HepG2 (cell line): ENCODE data around the gene DNAJB11. TPM values are rescaled to one million over a fixed set of nuclear protein-coding genes. Genes with fewer than 3 reads are reported as not detected.

Experiments
- BRD4 ChIP-seq: sonication (generic); formaldehyde crosslinking; IDR thresholded peaks from 2 replicates; pipeline ENCODE4 v1.4.0; 2020; ENCODE audit warnings: missing genetic modification reagents
- HMG20A ChIP-seq: IDR thresholded peaks from 2 replicates; pipeline ENCODE4 v1.6.1; 2016; ENCODE audit warnings: borderline replicate concordance
- IRF2 ChIP-seq: IDR thresholded peaks from 2 replicates; pipeline ENCODE4 v1.6.1; 2018; ENCODE audit warnings: missing genetic modification reagents, missing compliant biosample characterization
- NR2C2 ChIP-seq: sonication (generic); formaldehyde crosslinking; IDR thresholded peaks from 2 replicates; pipeline ENCODE4 v1.4.0; 2020; ENCODE audit warnings: missing genetic modification reagents, mild to moderate bottlenecking, moderate library complexity, borderline replicate concordance
- ONECUT2 ChIP-seq: sonication (generic); formaldehyde crosslinking; IDR thresholded peaks from 2 replicates; pipeline ENCODE4 v1.4.0; 2020; ENCODE audit warnings: missing genetic modification reagents
- STAT5B ChIP-seq: sonication (generic); formaldehyde crosslinking; IDR thresholded peaks from 2 replicates; pipeline ENCODE4 v1.4.0; 2020; ENCODE audit warnings: missing genetic modification reagents
- TOE1 ChIP-seq: sonication (generic); formaldehyde crosslinking; IDR thresholded peaks from 2 replicates; pipeline ENCODE4 v1.4.0; 2020; ENCODE audit warnings: mild to moderate bottlenecking, missing genetic modification reagents
- ZBTB7A ChIP-seq: sonication (generic); formaldehyde crosslinking; IDR thresholded peaks from 2 replicates; pipeline ENCODE4 v1.8.0; 2022; ENCODE audit warnings: mild to moderate bottlenecking, missing genetic modification reagents
- ZNF326 ChIP-seq: sonication (generic); formaldehyde crosslinking; IDR thresholded peaks from 2 replicates; pipeline ENCODE4 v1.4.0; 2020; ENCODE audit warnings: missing genetic modification reagents, borderline replicate concordance
- ZNF367 ChIP-seq: sonication (generic); formaldehyde crosslinking; IDR thresholded peaks from 2 replicates; pipeline ENCODE4 v1.4.0; 2020; ENCODE audit warnings: missing genetic modification reagents, borderline replicate concordance
- ZNF530 ChIP-seq: sonication (generic); formaldehyde crosslinking; IDR thresholded peaks from 2 replicates; pipeline ENCODE4 v1.5.0; 2020; ENCODE audit warnings: low read depth, mild to moderate bottlenecking, missing genetic modification reagents
- ZNF577 ChIP-seq: sonication (generic); formaldehyde crosslinking; IDR thresholded peaks from 2 replicates; pipeline ENCODE4 v1.4.0; 2020; ENCODE audit warnings: mild to moderate bottlenecking, low read depth, missing genetic modification reagents, borderline replicate concordance
- ZNF672 ChIP-seq: sonication (generic); formaldehyde crosslinking; IDR thresholded peaks from 2 replicates; pipeline ENCODE4 v1.8.1; 2022; ENCODE audit warnings: missing genetic modification reagents
- ZNF770 ChIP-seq: sonication (generic); formaldehyde crosslinking; IDR thresholded peaks from 2 replicates; pipeline ENCODE4 v1.5.0; 2020; ENCODE audit warnings: mild to moderate bottlenecking, missing genetic modification reagents
- polyA plus RNA-seq, 8 experiments: library from polyadenylated mRNA; depleted of rRNA in 3 of 8; stranded (reverse) in 7 of 8; unstranded in 1 of 8; fragments of >200 nt; fragmentation: Illumina TruSeq in 4 of 8; extraction: Trizol in 4 of 8; gene quantifications; 2 replicates each; pipeline versions ENCODE4 v1.2.1 to v1.2.3, GENCODE V29; 2011 to 2016; ENCODE audit warnings: low read depth in 4 of 8, missing spikeins in 1 of 8, mixed read lengths in 1 of 8; ENCODE audit not compliant: insufficient read depth in 1 of 8
- total RNA-seq, 5 experiments: library from RNA; depleted of rRNA; stranded (reverse); fragments of >200 nt; fragmentation: Illumina TruSeq; extraction: Trizol; gene quantifications; 2 replicates each; pipeline ENCODE4 v1.2.3, GENCODE V29; 2016; ENCODE audit warnings: low read depth in 1 of 5
- TF ChIP-seq, protein P1 (sequence below): sonication (generic); formaldehyde crosslinking; IDR thresholded peaks from 2 replicates; pipeline ENCODE4 v1.4.0; 2020; ENCODE audit warnings: missing genetic modification reagents
- TF ChIP-seq, protein P2 (sequence below): sonication (generic); formaldehyde crosslinking; IDR thresholded peaks from 2 replicates; pipeline ENCODE4 v1.9.0; 2022; ENCODE audit warnings: low read depth, missing genetic modification reagents

The DNAJB11 gene
- total and polyA plus RNA-seq, 2 of the 13 experiments (the other 11 are each of a cell fraction or from before 2014, with no cell fraction given) = 41.0 to 132 TPM

GRCh38 chr3:186594591-186595113, 24.1 kb downstream of the DNAJB11 start (continued):
- no peak for TF ChIP-seq ZNF672 (CRISPR knock-in tag)
- no peak for TF ChIP-seq TOE1 (CRISPR knock-in tag)
- no peak for TF ChIP-seq ZNF530
- no peak for TF ChIP-seq ZNF367 (CRISPR knock-in tag)
- no peak for TF ChIP-seq ZBTB7A (CRISPR knock-in tag)
- TF ChIP-seq ZNF770 (CRISPR knock-in tag) = no peak
- TF ChIP-seq BRD4 (CRISPR knock-in tag) = 0 out of 2 replicates have a peak, but pooled peaks have one; percentile 68
- TF ChIP-seq STAT5B (CRISPR knock-in tag) = no peak
- TF ChIP-seq, protein P1, sequence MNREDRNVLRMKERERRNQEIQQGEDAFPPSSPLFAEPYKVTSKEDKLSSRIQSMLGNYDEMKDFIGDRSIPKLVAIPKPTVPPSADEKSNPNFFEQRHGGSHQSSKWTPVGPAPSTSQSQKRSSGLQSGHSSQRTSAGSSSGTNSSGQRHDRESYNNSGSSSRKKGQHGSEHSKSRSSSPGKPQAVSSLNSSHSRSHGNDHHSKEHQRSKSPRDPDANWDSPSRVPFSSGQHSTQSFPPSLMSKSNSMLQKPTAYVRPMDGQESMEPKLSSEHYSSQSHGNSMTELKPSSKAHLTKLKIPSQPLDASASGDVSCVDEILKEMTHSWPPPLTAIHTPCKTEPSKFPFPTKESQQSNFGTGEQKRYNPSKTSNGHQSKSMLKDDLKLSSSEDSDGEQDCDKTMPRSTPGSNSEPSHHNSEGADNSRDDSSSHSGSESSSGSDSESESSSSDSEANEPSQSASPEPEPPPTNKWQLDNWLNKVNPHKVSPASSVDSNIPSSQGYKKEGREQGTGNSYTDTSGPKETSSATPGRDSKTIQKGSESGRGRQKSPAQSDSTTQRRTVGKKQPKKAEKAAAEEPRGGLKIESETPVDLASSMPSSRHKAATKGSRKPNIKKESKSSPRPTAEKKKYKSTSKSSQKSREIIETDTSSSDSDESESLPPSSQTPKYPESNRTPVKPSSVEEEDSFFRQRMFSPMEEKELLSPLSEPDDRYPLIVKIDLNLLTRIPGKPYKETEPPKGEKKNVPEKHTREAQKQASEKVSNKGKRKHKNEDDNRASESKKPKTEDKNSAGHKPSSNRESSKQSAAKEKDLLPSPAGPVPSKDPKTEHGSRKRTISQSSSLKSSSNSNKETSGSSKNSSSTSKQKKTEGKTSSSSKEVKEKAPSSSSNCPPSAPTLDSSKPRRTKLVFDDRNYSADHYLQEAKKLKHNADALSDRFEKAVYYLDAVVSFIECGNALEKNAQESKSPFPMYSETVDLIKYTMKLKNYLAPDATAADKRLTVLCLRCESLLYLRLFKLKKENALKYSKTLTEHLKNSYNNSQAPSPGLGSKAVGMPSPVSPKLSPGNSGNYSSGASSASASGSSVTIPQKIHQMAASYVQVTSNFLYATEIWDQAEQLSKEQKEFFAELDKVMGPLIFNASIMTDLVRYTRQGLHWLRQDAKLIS (CRISPR knock-in tag) = no peak
- TF ChIP-seq ZNF326 = no peak
- no peak for TF ChIP-seq IRF2 (CRISPR knock-in tag)
- TF ChIP-seq, protein P2, sequence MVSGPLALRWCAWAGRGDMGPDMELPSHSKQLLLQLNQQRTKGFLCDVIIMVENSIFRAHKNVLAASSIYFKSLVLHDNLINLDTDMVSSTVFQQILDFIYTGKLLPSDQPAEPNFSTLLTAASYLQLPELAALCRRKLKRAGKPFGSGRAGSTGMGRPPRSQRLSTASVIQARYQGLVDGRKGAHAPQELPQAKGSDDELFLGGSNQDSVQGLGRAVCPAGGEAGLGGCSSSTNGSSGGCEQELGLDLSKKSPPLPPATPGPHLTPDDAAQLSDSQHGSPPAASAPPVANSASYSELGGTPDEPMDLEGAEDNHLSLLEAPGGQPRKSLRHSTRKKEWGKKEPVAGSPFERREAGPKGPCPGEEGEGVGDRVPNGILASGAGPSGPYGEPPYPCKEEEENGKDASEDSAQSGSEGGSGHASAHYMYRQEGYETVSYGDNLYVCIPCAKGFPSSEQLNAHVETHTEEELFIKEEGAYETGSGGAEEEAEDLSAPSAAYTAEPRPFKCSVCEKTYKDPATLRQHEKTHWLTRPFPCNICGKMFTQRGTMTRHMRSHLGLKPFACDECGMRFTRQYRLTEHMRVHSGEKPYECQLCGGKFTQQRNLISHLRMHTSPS (CRISPR knock-in tag) = peak; percentile 63
- no peak for TF ChIP-seq HMG20A (CRISPR knock-in tag)
- TF ChIP-seq NR2C2 (CRISPR knock-in tag) = no peak; the same call in 1 of the 2 replicates
- TF ChIP-seq ZNF577 (CRISPR knock-in tag) = no peak
- TF ChIP-seq ONECUT2 (CRISPR knock-in tag) = no peak
